Neutrophil (primary cell): ENCODE results near the gene PRPSAP2.

Experiments used
- H3K27ac ChIP-seq: fragments of 200-600 bp; sonication (generic); 2 replicates; pipeline ENCODE4 v1.5.1; 2016; ENCODE audit warnings: mild to moderate bottlenecking, moderate library complexity
- H3K27me3 ChIP-seq: fragments of 200-600 bp; sonication (generic); 2 replicates; pipeline ENCODE4 v1.6.0; 2016; ENCODE audit warnings: mild to moderate bottlenecking
- H3K36me3 ChIP-seq: fragments of 200-600 bp; sonication (generic); 2 replicates; pipeline ENCODE4 v1.5.1; 2017
- H3K4me1 ChIP-seq, 2 experiments: fragments of 200-600 bp in 1 of 2; sonication (generic) in 1 of 2; 1 replicate in 1 of 2; 2 replicates in 1 of 2; pipeline versions ENCODE4 v1.5.1 to v1.6.1; 2013 to 2016; ENCODE audit warnings: low read depth in 1 of 2, low read length in 1 of 2, mild to moderate bottlenecking in 1 of 2, moderate library complexity in 1 of 2; ENCODE audit not compliant: control insufficient read depth in 1 of 2, insufficient read depth in 1 of 2
- H3K4me3 ChIP-seq, 2 experiments: fragments of 200-600 bp in 1 of 2; sonication (generic) in 1 of 2; 1 replicate in 1 of 2; 2 replicates in 1 of 2; pipeline ENCODE4 v1.5.1; 2013 to 2016; ENCODE audit warnings: low read depth in 1 of 2, low read length in 1 of 2, mild to moderate bottlenecking in 1 of 2, moderate library complexity in 1 of 2
- H3K9me3 ChIP-seq: fragments of 200-600 bp; sonication (generic); 2 replicates; pipeline ENCODE4 v1.5.1; 2016
- CTCF ChIP-seq: fragments of 200-600 bp; sonication (generic); IDR thresholded peaks from 2 replicates; pipeline ENCODE4 v1.5.1; 2016; ENCODE audit warnings: antibody characterized with exemption

PRPSAP2 gene

GRCh38 chr17:18866866-18867813, 9.2 kb downstream of the PRPSAP2 start:
- Histone ChIP-seq H3K27ac (no peak overlapping the region), H3K36me3 (peaks cover 37% of the 10 kb centered on the region), H3K4me3 (no peak overlapping the region), H3K27me3 (no peaks in the 10 kb centered on the region), H3K9me3 (no peaks in the 10 kb centered on the region), H3K4me1 (no peaks in the 10 kb centered on the region)
- TF ChIP-seq CTCF: no peak

GRCh38 chr17:18877104-18877645, 19.2 kb downstream of the PRPSAP2 start:
- no peak overlapping the region for H3K27ac ChIP-seq
- TF ChIP-seq CTCF: no peak

GRCh38 chr17:18888766-18889290, 30.9 kb downstream of the PRPSAP2 start:
- no peak overlapping the region for H3K4me3 ChIP-seq
- peaks cover 54% of the 10 kb centered on the region for H3K36me3 ChIP-seq
- H3K27me3 ChIP-seq: no peaks in the 10 kb centered on the region
- H3K4me1 ChIP-seq: no peaks in the 10 kb centered on the region
- H3K9me3 ChIP-seq: no peaks in the 10 kb centered on the region
- no peak overlapping the region for H3K27ac ChIP-seq
- TF ChIP-seq CTCF: no peak

More at GRCh38 chr17:18877104-18877645, 19.2 kb downstream of the PRPSAP2 start:
- Histone ChIP-seq H3K27me3 (no peaks in the 10 kb centered on the region), H3K4me1 (no peaks in the 10 kb centered on the region), H3K9me3 (no peaks in the 10 kb centered on the region), H3K36me3 (peaks cover 94% of the 10 kb centered on the region), H3K4me3 (no peak overlapping the region)

GRCh38 chr17:18889658-18890057, 31.7 kb downstream of the PRPSAP2 start:
- H3K36me3 ChIP-seq: peaks cover 46% of the 10 kb centered on the region
- H3K9me3 ChIP-seq: no peaks in the 10 kb centered on the region

GRCh38 chr17:18891541-18891940, 33.6 kb downstream of the PRPSAP2 start:
- peaks cover 31% of the 10 kb centered on the region for H3K36me3 ChIP-seq
- no peaks in the 10 kb centered on the region for H3K4me1 ChIP-seq

More at GRCh38 chr17:18889658-18890057, 31.7 kb downstream of the PRPSAP2 start:
- no peak for TF ChIP-seq CTCF
- Histone ChIP-seq H3K27ac (no peak overlapping the region), H3K4me3 (no peak overlapping the region), H3K27me3 (no peaks in the 10 kb centered on the region), H3K4me1 (no peaks in the 10 kb centered on the region)

More at GRCh38 chr17:18891541-18891940, 33.6 kb downstream of the PRPSAP2 start:
- TF ChIP-seq CTCF: no peak
- H3K9me3 ChIP-seq: no peaks in the 10 kb centered on the region
- no peak overlapping the region for H3K4me3 ChIP-seq
- no peak overlapping the region for H3K27ac ChIP-seq
- no peaks in the 10 kb centered on the region for H3K27me3 ChIP-seq
